Medulla oblongata (tissue), 1 donor: ENCODE data around the gene PORCN.

Experiments
- DNase-seq: peaks from one replicate; pipeline ENCODE4 v3.0.0-alpha.2; 2015; ENCODE audit errors: extremely low spot score

PORCN gene

GRCh38 chrX:48476919-48477318, 31.9 kb upstream of the PORCN start:
- no peak for DNase-seq

- no peak for DNase-seq
These were observed 30.6 kb upstream of the PORCN start for GRCh38 chrX:48477960-48478755.

- DNase-seq, result no peak
These were observed 30.0 kb upstream of the PORCN start for GRCh38 chrX:48478806-48479205.

- DNase-seq, result no peak
These were observed 28.6 kb upstream of the PORCN start for GRCh38 chrX:48480142-48480541.

- no peak for DNase-seq
These were observed 28.2 kb upstream of the PORCN start for GRCh38 chrX:48480583-48480982.

- DNase-seq, result no peak
These were observed 26.3 kb upstream of the PORCN start for GRCh38 chrX:48482526-48482925.

- no peak for DNase-seq
These were observed 21.4 kb upstream of the PORCN start for GRCh38 chrX:48487362-48487798.

- DNase-seq, result no peak
These were observed 20.8 kb upstream of the PORCN start for GRCh38 chrX:48488034-48488433.

GRCh38 chrX:48489296-48489695, 19.5 kb upstream of the PORCN start:
- no peak for DNase-seq

- DNase-seq, result no peak
These were observed 18.9 kb upstream of the PORCN start for GRCh38 chrX:48489892-48490291.

GRCh38 chrX:48490661-48491060, 18.1 kb upstream of the PORCN start:
- DNase-seq, result no peak

- DNase-seq, result no peak
These were observed 17.0 kb upstream of the PORCN start for GRCh38 chrX:48491809-48492208.

GRCh38 chrX:48492293-48492910, 16.4 kb upstream of the PORCN start:
- no peak for DNase-seq

- DNase-seq, result peak; percentile 58
These were observed 14.9 kb upstream of the PORCN start for GRCh38 chrX:48493890-48494364.

GRCh38 chrX:48496660-48497059, 12.1 kb upstream of the PORCN start:
- no peak for DNase-seq

- no peak for DNase-seq
These were observed 10.9 kb upstream of the PORCN start for GRCh38 chrX:48497871-48498270.

GRCh38 chrX:48498374-48498809, 10.4 kb upstream of the PORCN start:
- DNase-seq, result no peak

- DNase-seq, result no peak
These were observed 4.5 kb upstream of the PORCN start for GRCh38 chrX:48504261-48504660.

- no peak for DNase-seq
These were observed 3.3 kb upstream of the PORCN start for GRCh38 chrX:48505481-48505880.

GRCh38 chrX:48507246-48507645, 1.5 kb upstream of the PORCN start:
- DNase-seq, result no peak

- DNase-seq, result no peak
These were observed 426 bp downstream of the PORCN start for GRCh38 chrX:48509245-48509590.

- no peak for DNase-seq
These were observed 827 bp downstream of the PORCN start for GRCh38 chrX:48509619-48510018.

- no peak for DNase-seq
These were observed 2.8 kb downstream of the PORCN start for GRCh38 chrX:48511560-48511959.
